NCI-H2107 treated with DMSO at 0.1 percent for 48 hours (cell line): ENCODE results near the gene FA2H.
"Not testable (repeated sequence)": the region's sequence is repeated elsewhere in the genome, so short reads cannot be mapped to it uniquely, and the experiment has no call there.

Experiments
- DNase-seq: peaks from one replicate; lab custom pipeline; 2025; ENCODE audit not compliant: unreplicated experiment; lab: John Stamatoyannopoulos, UW

FA2H gene

GRCh38 chr16:74691093-74691855 is 83.3 kb downstream of the FA2H start:
- no peak for DNase-seq

- DNase-seq = no peak
These were observed 92.1 kb downstream of the FA2H start for GRCh38 chr16:74682556-74682955.

- no peak for DNase-seq
These were observed 93.9 kb downstream of the FA2H start for GRCh38 chr16:74680681-74681080.

GRCh38 chr16:74679983-74680382 is 94.6 kb downstream of the FA2H start:
- no peak for DNase-seq

GRCh38 chr16:74677868-74678267 is 96.8 kb downstream of the FA2H start:
- no peak for DNase-seq

- no peak for DNase-seq
These were observed 100.7 kb downstream of the FA2H start for GRCh38 chr16:74673876-74674275.

GRCh38 chr16:74668877-74669276 is 105.7 kb downstream of the FA2H start:
- DNase-seq = not testable (repeated sequence)

GRCh38 chr16:74667255-74667700 is 107.3 kb downstream of the FA2H start:
- no peak for DNase-seq

- DNase-seq = peak; percentile 96
These were observed 108.0 kb downstream of the FA2H start, which contains the start of gene RFWD3 for GRCh38 chr16:74666425-74667254. TSS of gene RFWD3 (minus strand) at chr16:74666877. CDS start at chr16:74661449, 5,428 bp downstream.

GRCh38 chr16:74666010-74666421 is 108.6 kb downstream of the FA2H start:
- DNase-seq = no peak
